GM19351 (cell line): Measurements from ENCODE around the gene UBE2QL1.

Experiments
- ATAC-seq: cut with Tn5 transposase; IDR thresholded peaks from one replicate; pipeline ENCODE4 v1.9.1; 2021; ENCODE audit warnings: mild to moderate bottlenecking, moderate library complexity; ENCODE audit not compliant: unreplicated experiment

Gene UBE2QL1

GRCh38 chr5:6427694-6428093 lies 21.0 kb upstream of the UBE2QL1 start:
- no peak for ATAC-seq

GRCh38 chr5:6430418-6431028 lies 18.1 kb upstream of the UBE2QL1 start:
- ATAC-seq: no peak

GRCh38 chr5:6431214-6432195 lies 17.2 kb upstream of the UBE2QL1 start:
- ATAC-seq: no peak

- no peak for ATAC-seq
These were observed 16.5 kb upstream of the UBE2QL1 start for GRCh38 chr5:6432206-6432605.

GRCh38 chr5:6434731-6435130 lies 13.9 kb upstream of the UBE2QL1 start:
- ATAC-seq: no peak

- no peak for ATAC-seq
These were observed 13.3 kb upstream of the UBE2QL1 start for GRCh38 chr5:6435356-6435755.

- no peak for ATAC-seq
These were observed 11.8 kb upstream of the UBE2QL1 start for GRCh38 chr5:6436715-6437331.

- no peak for ATAC-seq
These were observed 8.8 kb upstream of the UBE2QL1 start for GRCh38 chr5:6439588-6440550.

- no peak for ATAC-seq
These were observed 6.3 kb upstream of the UBE2QL1 start for GRCh38 chr5:6442333-6442732.

GRCh38 chr5:6443326-6443725 lies 5.3 kb upstream of the UBE2QL1 start:
- no peak for ATAC-seq

GRCh38 chr5:6446042-6446441 lies 2.6 kb upstream of the UBE2QL1 start:
- no peak for ATAC-seq

- no peak for ATAC-seq
These were observed 1.9 kb upstream of the UBE2QL1 start for GRCh38 chr5:6446626-6447309.

- ATAC-seq: no peak
These were observed 1.1 kb upstream of the UBE2QL1 start for GRCh38 chr5:6447384-6448140.

GRCh38 chr5:6448141-6448491 lies 543 bp upstream of the UBE2QL1 start:
- ATAC-seq: no peak

GRCh38 chr5:6449465-6450158 lies 953 bp downstream of the UBE2QL1 start:
- no peak for ATAC-seq

GRCh38 chr5:6450319-6450833 lies 1.7 kb downstream of the UBE2QL1 start:
- no peak for ATAC-seq

- ATAC-seq: no peak
These were observed 4.2 kb downstream of the UBE2QL1 start for GRCh38 chr5:6452622-6453504.
